ENCODE measurements around the gene TARBP1. TPM values are rescaled to one million over a fixed set of nuclear protein-coding genes. Genes with fewer than 3 reads are reported as not detected.

TARBP1 gene
- total RNA-seq, 4 donors from 2014 or later: 5.7 to 11.9 (median 8.2) TPM

DNA sequence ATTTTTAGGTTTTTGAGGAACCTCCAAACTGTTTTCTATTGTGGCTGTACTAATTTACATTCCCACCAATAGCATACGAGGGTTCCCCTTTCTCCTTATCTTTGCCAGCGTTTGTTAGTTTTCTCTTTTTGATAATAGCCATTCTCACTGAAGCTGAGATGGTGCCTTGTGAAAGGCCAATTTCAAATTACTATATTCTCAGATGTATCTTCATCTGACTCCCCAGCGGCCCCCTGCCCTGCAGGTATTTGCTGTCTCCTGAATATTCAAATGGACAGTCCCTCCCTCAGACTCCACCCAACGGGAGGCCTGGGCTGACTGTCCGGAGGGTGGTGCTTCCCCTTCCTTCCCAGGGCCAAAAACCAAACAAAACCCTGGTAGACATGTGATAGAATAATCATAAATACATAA lies 33.5 kb upstream of the TARBP1 start:
- no peak for ATAC-seq
- intact Hi-C loops (cut with DNase I; ENCODE audit: low total_unique reads): no loop called here

DNA sequence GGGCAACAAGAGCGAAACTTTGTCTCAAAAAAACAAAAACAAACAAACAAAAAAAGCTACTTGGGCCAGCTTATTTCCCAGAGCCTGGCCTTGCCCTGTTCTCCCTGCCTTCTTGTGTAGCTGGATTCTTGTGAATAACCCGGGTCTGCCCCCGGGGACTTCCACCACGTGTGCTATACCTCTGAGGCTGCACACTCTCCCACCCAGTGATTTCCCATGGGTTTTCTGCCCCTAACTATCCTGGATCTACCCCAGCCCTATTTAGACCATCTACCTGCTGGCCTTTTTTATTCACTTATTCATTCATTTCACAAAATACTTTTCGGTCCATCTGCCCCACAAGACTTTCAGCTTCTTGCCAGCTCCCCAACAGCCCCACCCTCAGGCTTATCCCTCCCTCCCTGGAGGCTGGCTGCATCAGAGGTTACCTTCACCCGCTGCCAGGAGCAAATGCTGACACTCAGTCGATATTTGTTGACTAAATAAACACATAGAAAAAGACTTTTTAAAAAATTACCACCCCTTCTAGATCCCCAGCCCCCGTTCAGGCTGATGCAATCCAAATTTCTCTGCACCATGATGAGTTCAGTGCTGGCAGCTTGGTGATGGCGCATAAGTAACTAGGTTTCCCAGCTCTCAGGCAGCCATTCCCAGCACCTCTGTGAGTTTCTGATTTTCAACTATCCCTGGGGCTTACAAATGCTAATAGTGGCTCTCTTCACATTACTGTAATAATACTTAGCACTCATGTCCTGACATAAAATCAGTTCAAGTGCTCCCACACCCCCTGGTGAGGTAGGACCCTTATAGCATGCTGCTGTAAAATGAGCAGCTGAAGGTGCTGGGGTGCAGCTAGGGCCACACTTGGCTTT lies 30.7 kb upstream of the TARBP1 start:
- TF ChIP-seq POLR2A (IDR thresholded peaks at IDR 0.05): no peak
- TF ChIP-seq, protein P1, sequence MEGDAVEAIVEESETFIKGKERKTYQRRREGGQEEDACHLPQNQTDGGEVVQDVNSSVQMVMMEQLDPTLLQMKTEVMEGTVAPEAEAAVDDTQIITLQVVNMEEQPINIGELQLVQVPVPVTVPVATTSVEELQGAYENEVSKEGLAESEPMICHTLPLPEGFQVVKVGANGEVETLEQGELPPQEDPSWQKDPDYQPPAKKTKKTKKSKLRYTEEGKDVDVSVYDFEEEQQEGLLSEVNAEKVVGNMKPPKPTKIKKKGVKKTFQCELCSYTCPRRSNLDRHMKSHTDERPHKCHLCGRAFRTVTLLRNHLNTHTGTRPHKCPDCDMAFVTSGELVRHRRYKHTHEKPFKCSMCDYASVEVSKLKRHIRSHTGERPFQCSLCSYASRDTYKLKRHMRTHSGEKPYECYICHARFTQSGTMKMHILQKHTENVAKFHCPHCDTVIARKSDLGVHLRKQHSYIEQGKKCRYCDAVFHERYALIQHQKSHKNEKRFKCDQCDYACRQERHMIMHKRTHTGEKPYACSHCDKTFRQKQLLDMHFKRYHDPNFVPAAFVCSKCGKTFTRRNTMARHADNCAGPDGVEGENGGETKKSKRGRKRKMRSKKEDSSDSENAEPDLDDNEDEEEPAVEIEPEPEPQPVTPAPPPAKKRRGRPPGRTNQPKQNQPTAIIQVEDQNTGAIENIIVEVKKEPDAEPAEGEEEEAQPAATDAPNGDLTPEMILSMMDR (IDR thresholded peaks at IDR 0.05 in 4 of 5, conservative IDR thresholded peaks at IDR 0.05 in 1 of 5): no peak
- no peak for ATAC-seq

More for the DNA sequence above, 33.5 kb upstream of the TARBP1 start:
- Histone ChIP-seq H3K4me3 (no peak overlapping the region), H3K36me3 (no peaks in the 10 kb centered on the region), H3K27ac (no peak overlapping the region), H3K27me3 (no peaks in the 10 kb centered on the region), H3K4me1 (peaks cover 14 to 19% of the 10 kb centered on the region in 2 donors), H3K9me3 (no peaks in the 10 kb centered on the region)
- TF ChIP-seq, protein P1 (IDR thresholded peaks at IDR 0.05 in 4 of 5, conservative IDR thresholded peaks at IDR 0.05 in 1 of 5): no peak
- no peak for TF ChIP-seq POLR2A (IDR thresholded peaks at IDR 0.05)
- DNase-seq: no peak
- in situ Hi-C loops (cut with MboI; ENCODE audit: low sequenced_read_pairs in 4 of 4): no loop called here

DNA sequence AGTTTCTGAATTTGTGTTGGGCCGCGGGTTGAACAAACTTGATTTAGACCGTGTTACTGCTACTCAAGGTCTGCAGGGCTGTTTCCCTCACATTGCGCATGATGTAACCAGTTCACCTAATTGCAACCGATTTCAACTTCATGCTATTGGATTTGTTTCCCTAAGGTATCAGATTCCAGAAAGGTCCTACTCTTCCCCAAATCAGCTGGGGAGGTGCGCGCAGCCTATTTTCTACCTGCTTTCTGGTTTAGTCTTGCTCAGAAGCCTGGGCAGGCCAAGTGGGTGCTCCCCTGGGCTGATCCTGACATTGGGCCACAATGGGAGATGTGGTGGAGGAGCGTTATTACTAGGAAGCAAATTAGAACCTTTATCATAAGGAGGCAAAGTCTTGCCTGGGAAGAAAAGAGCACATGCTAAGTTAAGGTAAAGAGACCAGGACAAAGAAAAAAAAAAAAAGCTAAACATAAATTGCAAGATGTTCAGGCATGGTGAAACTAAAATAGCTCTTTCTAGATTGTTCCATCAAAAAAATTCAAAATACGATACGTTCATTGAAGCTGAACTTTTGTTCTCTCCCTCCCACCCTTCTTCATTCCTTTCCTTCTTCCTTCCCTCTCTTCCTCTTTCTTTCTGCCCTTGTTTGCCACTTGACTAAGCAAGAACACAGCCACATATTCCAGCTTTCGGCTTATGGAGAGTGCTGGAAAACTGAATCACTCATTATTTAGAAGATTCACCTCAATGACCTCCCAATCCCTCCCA lies 28.8 kb upstream of the TARBP1 start:
- H3K36me3 ChIP-seq: no peaks in the 10 kb centered on the region
- ATAC-seq (no peak), DNase-seq (no peak)
- no peaks in the 10 kb centered on the region for H3K27me3 ChIP-seq
- TF ChIP-seq, protein P1 (IDR thresholded peaks at IDR 0.05 in 4 of 5, conservative IDR thresholded peaks at IDR 0.05 in 1 of 5): no peak
- no peak for TF ChIP-seq POLR2A (IDR thresholded peaks at IDR 0.05)
- no peak overlapping the region for H3K4me3 ChIP-seq
- in situ Hi-C loops (cut with MboI; ENCODE audit: low sequenced_read_pairs in 4 of 4): loop anchor here in 2 of 4 donors (10.0 kb wide), 2 partner anchors 87 to 467 kb away; no protein-coding TSS in a partner anchor
- H3K4me1 ChIP-seq: peaks cover 0 to 7% of the 10 kb centered on the region in 2 donors
- no peaks in the 10 kb centered on the region for H3K9me3 ChIP-seq
- H3K27ac ChIP-seq: no peak overlapping the region
- intact Hi-C loops (cut with DNase I; ENCODE audit: low total_unique reads): no loop called here

More for the DNA sequence above, 30.7 kb upstream of the TARBP1 start:
- no peak overlapping the region for H3K27ac ChIP-seq
- H3K36me3 ChIP-seq: no peaks in the 10 kb centered on the region
- H3K4me3 ChIP-seq: no peak overlapping the region
- H3K9me3 ChIP-seq: no peaks in the 10 kb centered on the region
- peaks cover 0 to 7% of the 10 kb centered on the region in 2 donors for H3K4me1 ChIP-seq
- H3K27me3 ChIP-seq: no peaks in the 10 kb centered on the region
- intact Hi-C loops (cut with DNase I; ENCODE audit: low total_unique reads): no loop called here
- in situ Hi-C loops (cut with MboI; ENCODE audit: low sequenced_read_pairs in 4 of 4): loop anchor here in 2 of 4 donors (10.0 kb wide), 2 partner anchors 85 to 465 kb away; no protein-coding TSS in a partner anchor
- no peak for DNase-seq

DNA sequence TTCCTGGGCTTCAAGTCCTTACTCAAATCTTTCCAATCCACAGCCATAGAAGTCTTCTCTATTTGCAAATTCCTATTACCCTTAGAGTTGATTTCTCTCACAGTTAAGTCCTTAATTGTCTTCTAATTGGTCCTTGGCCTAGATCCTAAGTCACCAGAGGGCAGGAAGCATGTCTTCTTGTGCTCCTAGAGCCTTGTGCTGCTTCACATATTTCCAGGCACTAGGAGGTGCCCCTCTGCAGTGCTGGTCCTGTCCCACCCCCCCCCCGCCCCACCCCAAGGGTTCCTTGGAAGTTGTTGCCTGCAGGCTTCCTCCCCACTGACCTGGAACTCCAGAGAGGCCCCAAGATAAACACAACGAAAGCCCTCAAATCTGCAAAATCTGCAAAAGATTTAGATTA lies 28.1 kb upstream of the TARBP1 start:
- intact Hi-C loops (cut with DNase I; ENCODE audit: low total_unique reads): no loop called here

More for the DNA sequence above, 28.1 kb upstream of the TARBP1 start:
- no peak overlapping the region for H3K4me3 ChIP-seq
- no peaks in the 10 kb centered on the region for H3K36me3 ChIP-seq
- DNase-seq (no peak), ATAC-seq (no peak)
- no peak overlapping the region for H3K27ac ChIP-seq
- no peaks in the 10 kb centered on the region for H3K27me3 ChIP-seq
- peaks cover 0 to 2% of the 10 kb centered on the region in 2 donors for H3K4me1 ChIP-seq
- no peaks in the 10 kb centered on the region for H3K9me3 ChIP-seq
- TF ChIP-seq, protein P1 (IDR thresholded peaks at IDR 0.05 in 4 of 5, conservative IDR thresholded peaks at IDR 0.05 in 1 of 5): no peak
- no peak for TF ChIP-seq POLR2A (IDR thresholded peaks at IDR 0.05)
- in situ Hi-C loops (cut with MboI; ENCODE audit: low sequenced_read_pairs in 4 of 4): loop anchor here in 2 of 4 donors (10.0 kb wide), 2 partner anchors 88 to 468 kb away; no protein-coding TSS in a partner anchor

All from gastrocnemius medialis (tissue), 4 donors.